Ishikawa (cell line): ENCODE results near the gene OXA1L.

Experiments
- CEBPB ChIP-seq: IDR thresholded peaks from 2 replicates; pipeline ENCODE4 v1.6.1; 2012
- CREB1 ChIP-seq: IDR thresholded peaks from 2 replicates; pipeline ENCODE4 v1.6.1; 2012; ENCODE audit warnings: low read depth
- EGR1 ChIP-seq: IDR thresholded peaks from 2 replicates; pipeline ENCODE4 v1.6.1; 2012
- EP300 ChIP-seq: IDR thresholded peaks from 2 replicates; pipeline ENCODE4 v1.6.1; 2012; ENCODE audit warnings: borderline replicate concordance
- RAD21 ChIP-seq: IDR thresholded peaks from 2 replicates; pipeline ENCODE4 v1.6.1; 2012; ENCODE audit warnings: low read depth
- TAF1 ChIP-seq: IDR thresholded peaks from 2 replicates; pipeline ENCODE4 v1.6.1; 2012; ENCODE audit warnings: low read depth, mild to moderate bottlenecking
- TCF12 ChIP-seq: IDR thresholded peaks from 2 replicates; pipeline ENCODE4 v1.6.1; 2012; ENCODE audit warnings: low read depth
- TEAD4 ChIP-seq: IDR thresholded peaks from 2 replicates; pipeline ENCODE4 v1.6.1; 2012
- YY1 ChIP-seq: IDR thresholded peaks from 2 replicates; pipeline ENCODE4 v1.6.1; 2012; ENCODE audit warnings: low read depth
- ZBTB7A ChIP-seq: IDR thresholded peaks from 2 replicates; pipeline ENCODE4 v1.6.1; 2012; ENCODE audit warnings: low read depth
- TF ChIP-seq, protein P1 (sequence below): IDR thresholded peaks from 2 replicates; pipeline ENCODE4 v1.6.1; 2012
- TF ChIP-seq, protein P2 (sequence below): IDR thresholded peaks from 2 replicates; pipeline ENCODE4 v1.6.1; 2012; ENCODE audit warnings: low read depth, mild to moderate bottlenecking
- TF ChIP-seq, protein P3 (sequence below): IDR thresholded peaks from 2 replicates; pipeline ENCODE4 v1.6.1; 2012

DNA sequence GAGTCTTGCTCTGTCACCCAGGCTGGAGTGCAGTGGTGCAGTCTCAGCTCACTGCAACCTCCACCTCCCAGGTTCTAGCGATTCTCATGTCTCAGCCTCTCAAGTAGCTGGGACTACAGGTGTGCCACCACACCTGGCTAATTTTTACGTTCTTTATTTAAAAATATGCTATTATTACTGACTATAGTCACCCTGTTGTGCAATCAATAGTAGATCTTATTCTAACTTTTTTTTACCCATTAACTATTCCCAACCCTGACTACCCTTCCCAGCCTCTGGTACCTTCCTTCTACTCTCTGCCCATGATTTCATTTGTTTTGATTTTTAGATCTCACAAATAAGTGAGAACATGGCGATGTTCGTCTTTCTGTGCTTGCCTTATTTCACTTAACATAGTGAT is 2.5 kb downstream of the OXA1L start:
- TF ChIP-seq, protein P1, sequence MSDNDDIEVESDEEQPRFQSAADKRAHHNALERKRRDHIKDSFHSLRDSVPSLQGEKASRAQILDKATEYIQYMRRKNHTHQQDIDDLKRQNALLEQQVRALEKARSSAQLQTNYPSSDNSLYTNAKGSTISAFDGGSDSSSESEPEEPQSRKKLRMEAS = no peak
- TF ChIP-seq YY1 = no peak
- TF ChIP-seq CREB1 = no peak
- TF ChIP-seq CEBPB = no peak
- no peak for TF ChIP-seq TAF1
- TF ChIP-seq EP300 = no peak
- TF ChIP-seq, protein P2, sequence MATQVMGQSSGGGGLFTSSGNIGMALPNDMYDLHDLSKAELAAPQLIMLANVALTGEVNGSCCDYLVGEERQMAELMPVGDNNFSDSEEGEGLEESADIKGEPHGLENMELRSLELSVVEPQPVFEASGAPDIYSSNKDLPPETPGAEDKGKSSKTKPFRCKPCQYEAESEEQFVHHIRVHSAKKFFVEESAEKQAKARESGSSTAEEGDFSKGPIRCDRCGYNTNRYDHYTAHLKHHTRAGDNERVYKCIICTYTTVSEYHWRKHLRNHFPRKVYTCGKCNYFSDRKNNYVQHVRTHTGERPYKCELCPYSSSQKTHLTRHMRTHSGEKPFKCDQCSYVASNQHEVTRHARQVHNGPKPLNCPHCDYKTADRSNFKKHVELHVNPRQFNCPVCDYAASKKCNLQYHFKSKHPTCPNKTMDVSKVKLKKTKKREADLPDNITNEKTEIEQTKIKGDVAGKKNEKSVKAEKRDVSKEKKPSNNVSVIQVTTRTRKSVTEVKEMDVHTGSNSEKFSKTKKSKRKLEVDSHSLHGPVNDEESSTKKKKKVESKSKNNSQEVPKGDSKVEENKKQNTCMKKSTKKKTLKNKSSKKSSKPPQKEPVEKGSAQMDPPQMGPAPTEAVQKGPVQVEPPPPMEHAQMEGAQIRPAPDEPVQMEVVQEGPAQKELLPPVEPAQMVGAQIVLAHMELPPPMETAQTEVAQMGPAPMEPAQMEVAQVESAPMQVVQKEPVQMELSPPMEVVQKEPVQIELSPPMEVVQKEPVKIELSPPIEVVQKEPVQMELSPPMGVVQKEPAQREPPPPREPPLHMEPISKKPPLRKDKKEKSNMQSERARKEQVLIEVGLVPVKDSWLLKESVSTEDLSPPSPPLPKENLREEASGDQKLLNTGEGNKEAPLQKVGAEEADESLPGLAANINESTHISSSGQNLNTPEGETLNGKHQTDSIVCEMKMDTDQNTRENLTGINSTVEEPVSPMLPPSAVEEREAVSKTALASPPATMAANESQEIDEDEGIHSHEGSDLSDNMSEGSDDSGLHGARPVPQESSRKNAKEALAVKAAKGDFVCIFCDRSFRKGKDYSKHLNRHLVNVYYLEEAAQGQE = no peak
- no peak for TF ChIP-seq RAD21
- TF ChIP-seq, protein P3, sequence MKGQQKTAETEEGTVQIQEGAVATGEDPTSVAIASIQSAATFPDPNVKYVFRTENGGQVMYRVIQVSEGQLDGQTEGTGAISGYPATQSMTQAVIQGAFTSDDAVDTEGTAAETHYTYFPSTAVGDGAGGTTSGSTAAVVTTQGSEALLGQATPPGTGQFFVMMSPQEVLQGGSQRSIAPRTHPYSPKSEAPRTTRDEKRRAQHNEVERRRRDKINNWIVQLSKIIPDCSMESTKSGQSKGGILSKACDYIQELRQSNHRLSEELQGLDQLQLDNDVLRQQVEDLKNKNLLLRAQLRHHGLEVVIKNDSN = no peak
- TF ChIP-seq TEAD4 = no peak
- no peak for TF ChIP-seq ZBTB7A
- no peak for TF ChIP-seq TCF12
- TF ChIP-seq EGR1 = no peak
